ENCODE results near the gene EXD1. TPM values are rescaled to one million over a fixed set of nuclear protein-coding genes. Genes with fewer than 3 reads are reported as not detected.
A peak's percentile ranks its signal among the peaks of the same experiment; 100 is the strongest.
"Not testable (repeated sequence)": the region's sequence is repeated elsewhere in the genome, so short reads cannot be mapped to it uniquely, and the experiment has no call there.

EXD1 gene
- total RNA-seq (2014; rRNA removed; shearing (Covaris generic)): not detected in 2 replicates

- H3K9me3 ChIP-seq (replicated peaks): no peaks in the 10 kb centered on the region
- H3K27ac ChIP-seq: peak within 1 kb of the TSS; percentile 36
Measured at GRCh38 chr15:41230650-41231421, at the start of gene EXD1, which contains the start of gene CHP1. Gene EXD1, minus strand, starts transcription at chr15:41230757. Its CDS starts 4,182 bp downstream, at chr15:41226575. Gene CHP1, plus strand, starts transcription at chr15:41231268. Its CDS starts 115 bp downstream, at chr15:41231383.

GRCh38 chr15:41279535-41280283, 49.2 kb upstream of the EXD1 start:
- no peak for DNase-seq (ENCODE audit: low read depth in 1 of 2, low spot score in 2 of 2)
- Histone ChIP-seq H3K27ac (no peak overlapping the region), H3K27me3 (replicated peaks) (no peaks in the 10 kb centered on the region), H3K36me3 (peaks cover 7% of the 10 kb centered on the region), H3K4me3 (no peak overlapping the region), H3K9me3 (replicated peaks) (no peaks in the 10 kb centered on the region), H3K4me1 (replicated peaks) (peaks cover 21% of the 10 kb centered on the region)

More at GRCh38 chr15:41230650-41231421, at the start of gene EXD1, which contains the start of gene CHP1:
- peaks cover 21% of the 10 kb centered on the region for H3K4me1 ChIP-seq (replicated peaks)
- no peaks in the 10 kb centered on the region for H3K27me3 ChIP-seq (replicated peaks)
- peak within 1 kb of the TSS; percentile 61 for H3K4me3 ChIP-seq
- no peaks in the 10 kb centered on the region for H3K36me3 ChIP-seq
- DNase-seq (ENCODE audit: low read depth in 1 of 2, low spot score in 2 of 2): peak; percentile 97 to 99

- H3K27me3 ChIP-seq (replicated peaks): no peaks in the 10 kb centered on the region
- peaks cover 19% of the 10 kb centered on the region for H3K4me1 ChIP-seq (replicated peaks)
- no peaks in the 10 kb centered on the region for H3K9me3 ChIP-seq (replicated peaks)
- DNase-seq (ENCODE audit: low read depth in 1 of 2, low spot score in 2 of 2): no peak
- H3K36me3 ChIP-seq: peaks cover 3% of the 10 kb centered on the region
- H3K27ac ChIP-seq: no peak overlapping the region
- H3K4me3 ChIP-seq: no peak overlapping the region
Measured at GRCh38 chr15:41278319-41278718, 47.8 kb upstream of the EXD1 start.

GRCh38 chr15:41276831-41277230, 46.3 kb upstream of the EXD1 start:
- Histone ChIP-seq H3K4me3 (no peak overlapping the region), H3K4me1 (replicated peaks) (peaks cover 11% of the 10 kb centered on the region), H3K27ac (no peak overlapping the region), H3K9me3 (replicated peaks) (no peaks in the 10 kb centered on the region), H3K36me3 (peaks cover 8% of the 10 kb centered on the region), H3K27me3 (replicated peaks) (no peaks in the 10 kb centered on the region)
- DNase-seq (ENCODE audit: low read depth in 1 of 2, low spot score in 2 of 2): no peak

- Histone ChIP-seq H3K4me3 (no peak overlapping the region), H3K36me3 (peaks cover 21% of the 10 kb centered on the region), H3K4me1 (replicated peaks) (no peaks in the 10 kb centered on the region), H3K27me3 (replicated peaks) (no peaks in the 10 kb centered on the region), H3K9me3 (replicated peaks) (no peaks in the 10 kb centered on the region), H3K27ac (no peak overlapping the region)
- no peak for DNase-seq (ENCODE audit: low read depth in 1 of 2, low spot score in 2 of 2)
Measured at GRCh38 chr15:41269887-41270286, 39.3 kb upstream of the EXD1 start.

- Histone ChIP-seq H3K4me1 (replicated peaks) (no peaks in the 10 kb centered on the region), H3K4me3 (no peak overlapping the region), H3K27me3 (replicated peaks) (no peaks in the 10 kb centered on the region), H3K27ac (no peak overlapping the region), H3K9me3 (replicated peaks) (no peaks in the 10 kb centered on the region), H3K36me3 (peaks cover 35% of the 10 kb centered on the region)
- DNase-seq (ENCODE audit: low read depth in 1 of 2, low spot score in 2 of 2): no peak
Measured at GRCh38 chr15:41263891-41264351, 33.4 kb upstream of the EXD1 start.

GRCh38 chr15:41262571-41262970, 32.0 kb upstream of the EXD1 start:
- Histone ChIP-seq H3K4me3 (no peak overlapping the region), H3K27me3 (replicated peaks) (no peaks in the 10 kb centered on the region), H3K9me3 (replicated peaks) (no peaks in the 10 kb centered on the region), H3K27ac (no peak overlapping the region), H3K36me3 (peaks cover 43% of the 10 kb centered on the region), H3K4me1 (replicated peaks) (no peaks in the 10 kb centered on the region)
- no peak for DNase-seq (ENCODE audit: low read depth in 1 of 2, low spot score in 2 of 2)

GRCh38 chr15:41260924-41261323, 30.4 kb upstream of the EXD1 start:
- H3K9me3 ChIP-seq (replicated peaks); H3K27me3 ChIP-seq (replicated peaks); DNase-seq (ENCODE audit: low read depth in 1 of 2, low spot score in 2 of 2): not testable (repeated sequence)

GRCh38 chr15:41259546-41260189, 29.1 kb upstream of the EXD1 start:
- no peaks in the 10 kb centered on the region for H3K9me3 ChIP-seq (replicated peaks)
- H3K4me3 ChIP-seq: no peak overlapping the region
- no peaks in the 10 kb centered on the region for H3K4me1 ChIP-seq (replicated peaks)
- peaks cover 35% of the 10 kb centered on the region for H3K36me3 ChIP-seq
- H3K27me3 ChIP-seq (replicated peaks): no peaks in the 10 kb centered on the region
- no peak overlapping the region for H3K27ac ChIP-seq
- DNase-seq (ENCODE audit: low read depth in 1 of 2, low spot score in 2 of 2): no peak

More at GRCh38 chr15:41260924-41261323, 30.4 kb upstream of the EXD1 start:
- peaks cover 36% of the 10 kb centered on the region for H3K36me3 ChIP-seq
- H3K4me1 ChIP-seq (replicated peaks); H3K27ac ChIP-seq; H3K4me3 ChIP-seq: not testable (repeated sequence)

GRCh38 chr15:41258750-41259471, 28.4 kb upstream of the EXD1 start:
- Histone ChIP-seq H3K9me3 (replicated peaks) (no peaks in the 10 kb centered on the region), H3K4me1 (replicated peaks) (no peaks in the 10 kb centered on the region), H3K4me3 (no peak overlapping the region), H3K27me3 (replicated peaks) (no peaks in the 10 kb centered on the region), H3K27ac (no peak overlapping the region), H3K36me3 (peaks cover 30% of the 10 kb centered on the region)
- DNase-seq (ENCODE audit: low read depth in 1 of 2, low spot score in 2 of 2): no peak

- Histone ChIP-seq H3K4me3 (no peak overlapping the region), H3K36me3 (peaks cover 14% of the 10 kb centered on the region), H3K4me1 (replicated peaks) (no peaks in the 10 kb centered on the region), H3K9me3 (replicated peaks) (no peaks in the 10 kb centered on the region), H3K27ac (no peak overlapping the region), H3K27me3 (replicated peaks) (no peaks in the 10 kb centered on the region)
- DNase-seq (ENCODE audit: low read depth in 1 of 2, low spot score in 2 of 2): no peak
Measured at GRCh38 chr15:41256577-41257038, 26.1 kb upstream of the EXD1 start.

- Histone ChIP-seq H3K4me3 (no peak overlapping the region), H3K36me3 (peaks cover 16% of the 10 kb centered on the region), H3K4me1 (replicated peaks) (no peaks in the 10 kb centered on the region), H3K9me3 (replicated peaks) (no peaks in the 10 kb centered on the region), H3K27me3 (replicated peaks) (no peaks in the 10 kb centered on the region), H3K27ac (no peak overlapping the region)
- DNase-seq (ENCODE audit: low read depth in 1 of 2, low spot score in 2 of 2): no peak
Measured at GRCh38 chr15:41256103-41256502, 25.5 kb upstream of the EXD1 start.

- Histone ChIP-seq H3K27ac (no peak overlapping the region), H3K4me3 (no peak overlapping the region), H3K36me3 (peaks cover 17% of the 10 kb centered on the region), H3K27me3 (replicated peaks) (no peaks in the 10 kb centered on the region), H3K9me3 (replicated peaks) (no peaks in the 10 kb centered on the region), H3K4me1 (replicated peaks) (peaks cover 4% of the 10 kb centered on the region)
- no peak for DNase-seq (ENCODE audit: low read depth in 1 of 2, low spot score in 2 of 2)
Measured at GRCh38 chr15:41254560-41254959, 24.0 kb upstream of the EXD1 start.

Data from SJSA1 (cell line).